GM19025 (cell line): ENCODE measurements around the gene ASB18.

Experiments used
- ATAC-seq: cut with Tn5 transposase; IDR thresholded peaks from one replicate; pipeline ENCODE4 v1.9.1; 2021; ENCODE audit warnings: mild to moderate bottlenecking, low read depth, moderate library complexity; ENCODE audit not compliant: unreplicated experiment

The ASB18 gene

GRCh38 chr2:236209535-236209934 lies 54.7 kb downstream of the ASB18 start:
- ATAC-seq, result no peak

- ATAC-seq, result no peak
Observed at GRCh38 chr2:236208019-236208926, 55.9 kb downstream of the ASB18 start.

- no peak for ATAC-seq
Observed at GRCh38 chr2:236207472-236207871, 56.7 kb downstream of the ASB18 start.

- no peak for ATAC-seq
Observed at GRCh38 chr2:236205867-236206645, 58.1 kb downstream of the ASB18 start.

GRCh38 chr2:236204953-236205352 lies 59.3 kb downstream of the ASB18 start:
- no peak for ATAC-seq

GRCh38 chr2:236200378-236200777 lies 63.8 kb downstream of the ASB18 start:
- no peak for ATAC-seq

GRCh38 chr2:236196366-236196765 lies 67.8 kb downstream of the ASB18 start:
- ATAC-seq, result no peak

GRCh38 chr2:236195726-236196125 lies 68.5 kb downstream of the ASB18 start:
- no peak for ATAC-seq

- ATAC-seq, result no peak
Observed at GRCh38 chr2:236194786-236195185, 69.4 kb downstream of the ASB18 start.

- no peak for ATAC-seq
Observed at GRCh38 chr2:236193026-236193425, 71.2 kb downstream of the ASB18 start.

- ATAC-seq, result no peak
Observed at GRCh38 chr2:236190674-236191073, 73.5 kb downstream of the ASB18 start.

GRCh38 chr2:236184701-236185100 lies 79.5 kb downstream of the ASB18 start:
- ATAC-seq, result no peak

GRCh38 chr2:236180831-236181453 lies 83.3 kb downstream of the ASB18 start:
- ATAC-seq, result no peak

GRCh38 chr2:236180076-236180816 lies 84.0 kb downstream of the ASB18 start:
- no peak for ATAC-seq

GRCh38 chr2:236179236-236180075 lies 84.8 kb downstream of the ASB18 start:
- ATAC-seq, result no peak

- ATAC-seq, result no peak
Observed at GRCh38 chr2:236178890-236179235, 85.3 kb downstream of the ASB18 start.

GRCh38 chr2:236177967-236178889 lies 86.0 kb downstream of the ASB18 start:
- no peak for ATAC-seq

- ATAC-seq, result no peak
Observed at GRCh38 chr2:236177604-236177966, 86.6 kb downstream of the ASB18 start.

- ATAC-seq, result no peak
Observed at GRCh38 chr2:236176951-236177350, 87.3 kb downstream of the ASB18 start.
